ENCODE measurements around the gene SLC4A2. TPM values are rescaled to one million over a fixed set of nuclear protein-coding genes. Genes with fewer than 3 reads are reported as not detected.

Gene SLC4A2
- total and polyA plus RNA-seq, 4 experiments from 2014 or later: 12.8 to 84.7 (median 53.5) TPM

- Mint-ChIP-seq H3K9me3 (peaks cover 0 to 2% (median 0%) of the 10 kb centered on the region in 8 donors), H3K4me1 (peaks cover 57 to 94% (median 77%) of the 10 kb centered on the region in 4 donors), H3K36me3 (peaks cover 1 to 5% of the 10 kb centered on the region in 2 donors), H3K27me3 (no peaks in the 10 kb centered on the region), H3K4me3 (peak overlapping the region; percentile 23 to 86 (median 68)), H3K27ac (peak overlapping the region; percentile 97 to 100 (median 99))
- H3K27me3 ChIP-seq (ENCODE audit: insufficient read depth, low read length): no peaks in the 10 kb centered on the region
- peaks cover 99% of the 10 kb centered on the region for H3K4me1 ChIP-seq (ENCODE audit: insufficient read depth, low read length)
- intact Hi-C loops (cut with micrococcal nuclease): loop anchor here (1.0 to 10.0 kb wide), 3 partner anchors 15 to 332 kb away; partner anchors contain the start of genes ABCB8 and NUB1
- POLR2A ChIA-PET (ENCODE audit: partially characterized antibody): interaction anchor here (0.8 to 13.0 kb wide), 12 partner anchors 6 to 75 kb away, joined by 3 to 182 read pairs (median 4); partner anchors contain the start of genes ABCB8, NOS3 and TMUB1
- DNase-seq: peak in 1 of 5 donors; percentile 29
- H3K36me3 ChIP-seq (ENCODE audit: insufficient read depth, low read length): no peaks in the 10 kb centered on the region
- H3K27ac ChIP-seq (ENCODE audit: low read depth, low read length): peak overlapping the region; percentile 96
- H3K4me3 ChIP-seq (ENCODE audit: low read length in 2 of 2): no peak overlapping the region
- no peaks in the 10 kb centered on the region for H3K9me3 ChIP-seq (ENCODE audit: control insufficient read depth in 1 of 2, low read length in 2 of 2)
- CTCF ChIA-PET (ENCODE audit: partially characterized antibody): interaction anchor here (1.1 to 9.1 kb wide), 3 partner anchors 21 to 115 kb away, joined by 3 to 98 read pairs (median 73); partner anchors contain the start of gene NOS3
Measured at GRCh38 chr7:151012911-151013347, 46.5 kb upstream of the SLC4A2 start.

- H3K9me3 Mint-ChIP-seq: peaks cover 0 to 2% (median 0%) of the 10 kb centered on the region in 8 donors
Measured at GRCh38 chr7:151013356-151013732, 46.0 kb upstream of the SLC4A2 start.

GRCh38 chr7:151013733-151014497 lies 45.5 kb upstream of the SLC4A2 start:
- H3K36me3 ChIP-seq (ENCODE audit: insufficient read depth, low read length): no peaks in the 10 kb centered on the region
- peaks cover 0 to 2% (median 0%) of the 10 kb centered on the region in 8 donors for H3K9me3 Mint-ChIP-seq
- H3K4me1 ChIP-seq (ENCODE audit: insufficient read depth, low read length): peaks cover 96% of the 10 kb centered on the region
- H3K27ac ChIP-seq (ENCODE audit: low read depth, low read length): peak overlapping the region; percentile 96
- H3K36me3 Mint-ChIP-seq: peaks cover 1 to 5% of the 10 kb centered on the region in 2 donors
- CTCF ChIA-PET (ENCODE audit: partially characterized antibody): interaction anchor here (1.1 to 9.1 kb wide), 9 partner anchors 14 to 101 kb away, joined by 3 to 98 read pairs (median 5); partner anchors contain the start of genes ABCB8, NOS3 and SLC4A2
- peak overlapping the region; percentile 34 to 68 for H3K4me3 ChIP-seq (ENCODE audit: low read length in 2 of 2)
- H3K4me3 Mint-ChIP-seq: peak overlapping the region; percentile 88 to 95 (median 94)
- POLR2A ChIA-PET (ENCODE audit: partially characterized antibody): interaction anchor here (0.6 to 13.0 kb wide), 26 partner anchors 9 to 446 kb away, joined by 3 to 182 read pairs (median 4); partner anchors contain the start of genes ABCB8, ABCF2, AGAP3 and ATG9B
- no peaks in the 10 kb centered on the region for H3K27me3 ChIP-seq (ENCODE audit: insufficient read depth, low read length)
- H3K9me3 ChIP-seq (ENCODE audit: control insufficient read depth in 1 of 2, low read length in 2 of 2): no peaks in the 10 kb centered on the region
- peaks cover 57 to 94% (median 76%) of the 10 kb centered on the region in 4 donors for H3K4me1 Mint-ChIP-seq
- intact Hi-C loops (cut with micrococcal nuclease): loop anchor here (1.0 to 10.0 kb wide), 3 partner anchors 14 to 331 kb away; partner anchors contain the start of genes ABCB8 and NUB1
- H3K27ac Mint-ChIP-seq: peak overlapping the region; percentile 97 to 100 (median 100)
- DNase-seq: peak; percentile 92 to 97 (median 96)
- peaks cover 1 to 2% of the 10 kb centered on the region in 2 donors for H3K27me3 Mint-ChIP-seq

More at GRCh38 chr7:151013356-151013732, 46.0 kb upstream of the SLC4A2 start:
- H3K4me1 ChIP-seq (ENCODE audit: insufficient read depth, low read length): peaks cover 99% of the 10 kb centered on the region
- Mint-ChIP-seq H3K27me3 (no peaks in the 10 kb centered on the region), H3K36me3 (peaks cover 1 to 5% of the 10 kb centered on the region in 2 donors), H3K27ac (peak overlapping the region; percentile 97 to 100 (median 100)), H3K4me3 (peak overlapping the region in 6 of 8 donors; percentile 88 to 95 (median 94)), H3K4me1 (peaks cover 57 to 94% (median 77%) of the 10 kb centered on the region in 4 donors)
- ChIA-PET POLR2A (ENCODE audit: partially characterized antibody) (interaction anchor here (0.6 to 13.0 kb wide), 20 partner anchors 8 to 446 kb away, joined by 3 to 182 read pairs (median 4); partner anchors contain the start of genes ABCB8, ATG9B, CDK5 and FASTK), CTCF (ENCODE audit: partially characterized antibody) (interaction anchor here (1.6 to 9.1 kb wide), 6 partner anchors 15 to 98 kb away, joined by 4 to 98 read pairs (median 10); partner anchors contain the start of genes ABCB8 and NOS3)
- H3K4me3 ChIP-seq (ENCODE audit: low read length in 2 of 2): no peak overlapping the region
- H3K27ac ChIP-seq (ENCODE audit: low read depth, low read length): peak overlapping the region; percentile 96
- H3K27me3 ChIP-seq (ENCODE audit: insufficient read depth, low read length): no peaks in the 10 kb centered on the region
- DNase-seq: no peak
- no peaks in the 10 kb centered on the region for H3K36me3 ChIP-seq (ENCODE audit: insufficient read depth, low read length)
- no peaks in the 10 kb centered on the region for H3K9me3 ChIP-seq (ENCODE audit: control insufficient read depth in 1 of 2, low read length in 2 of 2)
- intact Hi-C loops (cut with micrococcal nuclease): loop anchor here (1.0 to 10.0 kb wide), 3 partner anchors 15 to 331 kb away; partner anchors contain the start of genes ABCB8 and NUB1

- intact Hi-C loops (cut with micrococcal nuclease): loop anchor here (10.0 kb wide), 1 partner anchor 330 kb away; the partner anchor contains the start of gene NUB1
- POLR2A ChIA-PET (ENCODE audit: partially characterized antibody): interaction anchor here (0.6 to 13.0 kb wide), 17 partner anchors 9 to 447 kb away, joined by 3 to 182 read pairs (median 4); partner anchors contain the start of genes ABCB8, ABCF2, AGAP3 and ATG9B
- Histone ChIP-seq H3K4me3 (ENCODE audit: low read length in 2 of 2) (peak overlapping the region in 1 of 2 donors; percentile 68), H3K27me3 (ENCODE audit: insufficient read depth, low read length) (no peaks in the 10 kb centered on the region), H3K4me1 (ENCODE audit: insufficient read depth, low read length) (peaks cover 90% of the 10 kb centered on the region), H3K36me3 (ENCODE audit: insufficient read depth, low read length) (no peaks in the 10 kb centered on the region), H3K9me3 (ENCODE audit: control insufficient read depth in 1 of 2, low read length in 2 of 2) (no peaks in the 10 kb centered on the region), H3K27ac (ENCODE audit: low read depth, low read length) (peak overlapping the region; percentile 96)
- peak overlapping the region; percentile 97 to 100 (median 100) for H3K27ac Mint-ChIP-seq
- peak overlapping the region; percentile 88 to 95 (median 94) for H3K4me3 Mint-ChIP-seq
- peaks cover 1 to 5% of the 10 kb centered on the region in 2 donors for H3K36me3 Mint-ChIP-seq
- peaks cover 1 to 3% of the 10 kb centered on the region in 2 donors for H3K27me3 Mint-ChIP-seq
- CTCF ChIA-PET (ENCODE audit: partially characterized antibody): interaction anchor here (1.1 to 9.1 kb wide), 10 partner anchors 13 to 100 kb away, joined by 3 to 98 read pairs (median 4); partner anchors contain the start of genes ABCB8, NOS3 and SLC4A2
- H3K4me1 Mint-ChIP-seq: peaks cover 59 to 95% (median 77%) of the 10 kb centered on the region in 4 donors
- peaks cover 0 to 2% (median 0%) of the 10 kb centered on the region in 8 donors for H3K9me3 Mint-ChIP-seq
- DNase-seq: peak in 3 of 5 donors; percentile 43 to 56 (median 44)
Measured at GRCh38 chr7:151014950-151015349, 44.4 kb upstream of the SLC4A2 start.

GRCh38 chr7:151015967-151016366 lies 43.4 kb upstream of the SLC4A2 start:
- peaks cover 80% of the 10 kb centered on the region for H3K4me1 ChIP-seq (ENCODE audit: insufficient read depth, low read length)
- H3K4me1 Mint-ChIP-seq: peaks cover 51 to 85% (median 68%) of the 10 kb centered on the region in 4 donors
- POLR2A ChIA-PET (ENCODE audit: partially characterized antibody): interaction anchor here (1.4 to 13.0 kb wide), 3 partner anchors 7 to 13 kb away, joined by 3 to 182 read pairs (median 77); partner anchors contain the start of gene ABCB8
- no peaks in the 10 kb centered on the region for H3K9me3 ChIP-seq (ENCODE audit: control insufficient read depth in 1 of 2, low read length in 2 of 2)
- H3K4me3 Mint-ChIP-seq: peak overlapping the region in 2 of 8 donors; percentile 43 to 94
- no peak for DNase-seq
- peak overlapping the region; percentile 85 to 100 (median 99) for H3K27ac Mint-ChIP-seq
- H3K27me3 ChIP-seq (ENCODE audit: insufficient read depth, low read length): no peaks in the 10 kb centered on the region
- H3K27ac ChIP-seq (ENCODE audit: low read depth, low read length): no peak overlapping the region
- CTCF ChIA-PET (ENCODE audit: partially characterized antibody): interaction anchor here (1.7 to 7.4 kb wide), 7 partner anchors 8 to 55 kb away, joined by 4 to 98 read pairs (median 44); partner anchors contain the start of genes ABCB8 and NOS3
- H3K36me3 Mint-ChIP-seq: peaks cover 1 to 5% of the 10 kb centered on the region in 2 donors
- H3K36me3 ChIP-seq (ENCODE audit: insufficient read depth, low read length): no peaks in the 10 kb centered on the region
- intact Hi-C loops (cut with micrococcal nuclease): loop anchor here (10.0 kb wide), 1 partner anchor 329 kb away; the partner anchor contains the start of gene NUB1
- H3K4me3 ChIP-seq (ENCODE audit: low read length in 2 of 2): no peak overlapping the region
- H3K27me3 Mint-ChIP-seq: peaks cover 1 to 7% of the 10 kb centered on the region in 2 donors
- peaks cover 0 to 2% (median 0%) of the 10 kb centered on the region in 8 donors for H3K9me3 Mint-ChIP-seq

GRCh38 chr7:151016505-151016904 lies 42.9 kb upstream of the SLC4A2 start:
- peaks cover 48 to 80% (median 64%) of the 10 kb centered on the region in 4 donors for H3K4me1 Mint-ChIP-seq
- H3K9me3 Mint-ChIP-seq: peaks cover 0 to 2% (median 0%) of the 10 kb centered on the region in 8 donors
- Histone ChIP-seq H3K4me1 (ENCODE audit: insufficient read depth, low read length) (peaks cover 75% of the 10 kb centered on the region), H3K9me3 (ENCODE audit: control insufficient read depth in 1 of 2, low read length in 2 of 2) (no peaks in the 10 kb centered on the region), H3K27ac (ENCODE audit: low read depth, low read length) (no peak overlapping the region), H3K36me3 (ENCODE audit: insufficient read depth, low read length) (no peaks in the 10 kb centered on the region), H3K4me3 (ENCODE audit: low read length in 2 of 2) (no peak overlapping the region), H3K27me3 (ENCODE audit: insufficient read depth, low read length) (no peaks in the 10 kb centered on the region)
- intact Hi-C loops (cut with micrococcal nuclease): loop anchor here (10.0 kb wide), 1 partner anchor 328 kb away; the partner anchor contains the start of gene NUB1
- peaks cover 1 to 8% of the 10 kb centered on the region in 2 donors for H3K27me3 Mint-ChIP-seq
- DNase-seq: no peak
- ChIA-PET CTCF (ENCODE audit: partially characterized antibody) (interaction anchor here (0.9 to 7.4 kb wide), 9 partner anchors 9 to 611 kb away, joined by 3 to 98 read pairs (median 42); partner anchors contain the start of genes ABCB8 and NOS3), POLR2A (ENCODE audit: partially characterized antibody) (interaction anchor here (1.4 to 13.0 kb wide), 3 partner anchors 8 to 12 kb away, joined by 3 to 182 read pairs (median 77); partner anchors contain the start of gene ABCB8)
- H3K4me3 Mint-ChIP-seq: peak overlapping the region in 5 of 8 donors; percentile 33 to 61 (median 36)
- H3K27ac Mint-ChIP-seq: peak overlapping the region; percentile 61 to 100 (median 90)
- peaks cover 1 to 5% of the 10 kb centered on the region in 2 donors for H3K36me3 Mint-ChIP-seq
